ENCODE data around the gene C2.
A peak's percentile ranks its signal among the peaks of the same experiment; 100 is the strongest.

The C2 gene

GRCh38 chr6:31970604-31971271 lies 43.2 kb downstream of the C2 start:
- TF ChIP-seq ZNF565 (CRISPR knock-in tag; conservative IDR thresholded peaks at IDR 0.05; ENCODE audit: low read depth), result no peak
- TF ChIP-seq ESRRG (CRISPR knock-in tag; IDR thresholded peaks at IDR 0.05), result no peak
- no peak for TF ChIP-seq PATZ1 (CRISPR knock-in tag; IDR thresholded peaks at IDR 0.05; ENCODE audit: borderline replicate concordance)
- TF ChIP-seq ZNF8 (CRISPR knock-in tag; IDR thresholded peaks at IDR 0.05), result no peak
- TF ChIP-seq OSR1 (CRISPR knock-in tag; IDR thresholded peaks at IDR 0.05), result no peak
- TF ChIP-seq CSRNP3 (CRISPR knock-in tag; IDR thresholded peaks at IDR 0.05), result no peak
- no peak for TF ChIP-seq SNAI2 (CRISPR knock-in tag; IDR thresholded peaks at IDR 0.05)
- ATAC-seq, result peak; percentile 3; the same call in 2 of the 3 replicates

DNA sequence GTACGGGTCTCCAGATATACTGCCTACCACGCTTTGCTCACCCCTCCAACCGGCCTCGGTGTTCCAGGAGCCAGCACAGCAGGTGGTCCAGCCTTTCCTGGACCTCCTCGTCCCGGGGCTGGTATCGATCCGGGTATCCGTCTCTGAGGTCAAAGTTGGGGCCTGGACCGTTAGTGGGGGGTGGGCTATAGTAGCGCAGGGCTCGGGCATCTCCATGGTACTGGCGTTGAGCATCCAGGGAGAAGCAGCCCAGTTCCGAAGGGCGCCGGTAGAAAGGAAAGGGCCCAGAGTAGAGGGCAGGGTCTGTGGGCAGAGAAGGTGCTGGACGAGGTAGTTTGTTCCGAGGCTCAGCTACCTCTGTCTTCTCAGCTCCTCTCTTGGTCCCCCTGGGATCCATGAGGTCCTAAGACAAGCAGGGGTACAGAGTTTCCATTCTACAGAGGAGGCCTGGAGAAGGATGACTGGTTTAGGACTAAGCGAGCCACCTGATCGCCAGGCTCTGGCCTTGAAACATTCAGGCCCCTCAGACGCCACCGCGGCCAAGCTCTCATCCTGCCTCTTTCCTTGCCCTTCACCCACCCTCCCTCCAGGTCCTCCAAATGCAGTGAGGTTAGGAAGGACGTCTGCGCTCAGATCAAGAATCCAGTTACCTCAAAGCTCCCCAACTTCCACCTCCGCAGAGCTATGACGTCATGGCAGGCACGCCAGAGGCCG lies 43.9 kb downstream of the C2 start:
- TF ChIP-seq ARNTL (CRISPR knock-in tag; IDR thresholded peaks at IDR 0.05; ENCODE audit: borderline replicate concordance, low read depth) (no peak), CREB5 (CRISPR knock-in tag; IDR thresholded peaks at IDR 0.05; ENCODE audit: low read depth) (peak; percentile 73), BACH2 (CRISPR knock-in tag; IDR thresholded peaks at IDR 0.05; ENCODE audit: borderline replicate concordance) (0 out of 2 replicates have a peak, but pooled peaks have one; percentile 75), ESRRG (CRISPR knock-in tag; IDR thresholded peaks at IDR 0.05) (no peak), CSRNP3 (CRISPR knock-in tag; IDR thresholded peaks at IDR 0.05) (0 out of 2 replicates have a peak, but pooled peaks have one; percentile 8), ZC3H10 (CRISPR knock-in tag; IDR thresholded peaks at IDR 0.05) (no peak), ZNF565 (CRISPR knock-in tag; conservative IDR thresholded peaks at IDR 0.05; ENCODE audit: low read depth) (peak; percentile 82; the same call in 1 of the 2 replicates), TCF4 (CRISPR knock-in tag; IDR thresholded peaks at IDR 0.05; ENCODE audit: borderline replicate concordance) (no peak), ISL1 (CRISPR knock-in tag; IDR thresholded peaks at IDR 0.05) (no peak), CSDC2 (CRISPR knock-in tag; IDR thresholded peaks at IDR 0.05) (no peak), ZNF70 (CRISPR knock-in tag; IDR thresholded peaks at IDR 0.05) (peak; percentile 57; the same call in 1 of the 2 replicates), PPARA (CRISPR knock-in tag; IDR thresholded peaks at IDR 0.05; ENCODE audit: borderline replicate concordance) (peak; percentile 91; the same call in 1 of the 2 replicates)
- ATAC-seq, result peak; percentile 49

DNA sequence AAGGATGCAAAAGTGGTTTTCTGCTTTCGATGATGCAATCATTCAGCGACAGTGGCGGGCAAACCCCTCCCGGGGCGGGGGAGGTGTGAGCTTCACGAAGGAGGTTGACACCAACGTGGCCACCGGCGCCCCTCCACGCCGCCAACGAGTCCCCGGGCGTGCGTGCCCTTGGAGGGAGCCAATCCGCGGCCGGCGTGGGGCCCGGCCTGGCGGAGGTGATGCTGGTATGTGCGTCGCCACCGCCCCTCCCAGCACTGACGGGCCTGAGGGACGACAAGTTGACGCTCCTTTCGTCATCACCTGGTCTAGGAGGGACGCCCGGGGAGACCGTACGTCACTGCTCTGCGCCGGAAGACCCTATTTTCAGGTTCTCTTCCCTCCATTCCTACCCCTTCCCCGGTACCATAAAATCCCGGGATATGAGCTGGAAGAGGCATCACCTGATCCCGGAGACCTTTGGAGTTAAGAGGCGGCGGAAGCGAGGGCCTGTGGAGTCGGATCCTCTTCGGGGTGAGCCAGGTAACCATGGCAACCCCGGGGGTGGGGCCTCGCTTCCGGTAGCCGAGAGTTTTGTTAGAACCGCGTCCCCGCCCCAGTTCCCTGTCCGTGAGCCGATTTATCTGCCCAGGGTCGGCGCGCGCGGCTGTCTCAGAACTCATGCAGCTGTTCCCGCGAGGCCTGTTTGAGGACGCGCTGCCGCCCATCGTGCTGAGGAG lies 44.6 kb downstream of the C2 start, which contains the start of gene DXO:
DXO (minus strand) TSS at position 146 of the 716 bp plus-strand sequence. CDS start 463 bp downstream, outside the sequence.
- ATAC-seq, result peak; percentile 88
- TF ChIP-seq ZFP3 (CRISPR knock-in tag; IDR thresholded peaks at IDR 0.05) (0 out of 2 replicates have a peak, but pooled peaks have one; percentile 25), GLIS3 (CRISPR knock-in tag; IDR thresholded peaks at IDR 0.05) (0 out of 2 replicates have a peak, but pooled peaks have one; percentile 21), TOX (CRISPR knock-in tag; IDR thresholded peaks at IDR 0.05; ENCODE audit: borderline replicate concordance) (no peak), CSRNP3 (CRISPR knock-in tag; IDR thresholded peaks at IDR 0.05) (peak; percentile 9; the same call in 1 of the 2 replicates), PPARA (CRISPR knock-in tag; IDR thresholded peaks at IDR 0.05; ENCODE audit: borderline replicate concordance) (no peak), SNAI2 (CRISPR knock-in tag; IDR thresholded peaks at IDR 0.05) (no peak), ZNF8 (CRISPR knock-in tag; IDR thresholded peaks at IDR 0.05) (no peak), RARB (CRISPR knock-in tag; IDR thresholded peaks at IDR 0.05) (no peak), CREB5 (CRISPR knock-in tag; IDR thresholded peaks at IDR 0.05; ENCODE audit: low read depth) (no peak), CSDC2 (CRISPR knock-in tag; IDR thresholded peaks at IDR 0.05) (peak; percentile 22; the same call in 1 of the 2 replicates), TCF4 (CRISPR knock-in tag; IDR thresholded peaks at IDR 0.05; ENCODE audit: borderline replicate concordance) (no peak), OSR1 (CRISPR knock-in tag; IDR thresholded peaks at IDR 0.05) (no peak), ZC3H10 (CRISPR knock-in tag; IDR thresholded peaks at IDR 0.05) (no peak), ESRRG (CRISPR knock-in tag; IDR thresholded peaks at IDR 0.05) (0 out of 2 replicates have a peak, but pooled peaks have one; percentile 10), ZNF70 (CRISPR knock-in tag; IDR thresholded peaks at IDR 0.05) (no peak), ISL1 (CRISPR knock-in tag; IDR thresholded peaks at IDR 0.05) (no peak)
- TF ChIP-seq, protein P1, sequence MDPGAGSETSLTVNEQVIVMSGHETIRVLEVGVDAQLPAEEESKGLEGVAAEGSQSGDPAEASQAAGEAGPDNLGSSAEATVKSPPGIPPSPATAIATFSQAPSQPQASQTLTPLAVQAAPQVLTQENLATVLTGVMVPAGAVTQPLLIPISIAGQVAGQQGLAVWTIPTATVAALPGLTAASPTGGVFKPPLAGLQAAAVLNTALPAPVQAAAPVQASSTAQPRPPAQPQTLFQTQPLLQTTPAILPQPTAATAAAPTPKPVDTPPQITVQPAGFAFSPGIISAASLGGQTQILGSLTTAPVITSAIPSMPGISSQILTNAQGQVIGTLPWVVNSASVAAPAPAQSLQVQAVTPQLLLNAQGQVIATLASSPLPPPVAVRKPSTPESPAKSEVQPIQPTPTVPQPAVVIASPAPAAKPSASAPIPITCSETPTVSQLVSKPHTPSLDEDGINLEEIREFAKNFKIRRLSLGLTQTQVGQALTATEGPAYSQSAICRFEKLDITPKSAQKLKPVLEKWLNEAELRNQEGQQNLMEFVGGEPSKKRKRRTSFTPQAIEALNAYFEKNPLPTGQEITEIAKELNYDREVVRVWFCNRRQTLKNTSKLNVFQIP (CRISPR knock-in tag; IDR thresholded peaks at IDR 0.05; ENCODE audit: borderline replicate concordance, low read depth), result no peak

All from SK-N-SH treated with all-trans-retinoic acid at 6 μM for 48 hours (cell line).